ENCODE measurements around the gene POLR2C. TPM values are rescaled to one million over a fixed set of nuclear protein-coding genes. Genes with fewer than 3 reads are reported as not detected.

POLR2C gene
- polyA plus RNA-seq, 1 experiment, result 143 TPM

DNA sequence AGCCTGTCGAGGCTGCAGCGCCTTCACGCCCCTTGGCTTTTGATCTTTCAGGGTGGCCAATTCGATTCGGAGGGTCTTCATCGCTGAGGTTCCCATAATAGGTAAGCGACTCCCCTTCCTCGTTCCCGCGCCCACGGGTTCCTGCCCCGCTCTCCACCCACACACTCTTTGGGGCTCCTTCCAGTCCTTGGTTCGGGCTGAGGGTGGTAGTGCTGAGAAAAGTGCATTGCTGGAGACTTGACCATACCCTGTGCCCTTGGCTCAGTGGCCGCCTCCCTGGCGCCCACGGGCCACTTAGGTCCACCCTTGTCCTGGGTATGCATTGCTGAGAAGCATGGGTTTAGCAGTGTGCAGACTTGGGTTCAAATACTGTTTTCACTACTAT, 491 bp downstream of the POLR2C start:
- H3K27ac ChIP-seq (ENCODE audit: low read depth, low read length), result no peak overlapping the region
- H3K27me3 ChIP-seq (ENCODE audit: control insufficient read depth, insufficient read depth, low read length), result no peaks in the 10 kb centered on the region
- CTCF ChIA-PET, result interaction anchor here (0.6 to 3.3 kb wide), 30 partner anchors 9 to 280 kb away, joined by 3 to 16 read pairs (median 5); partner anchors contain the start of genes CIAPIN1, COQ9 and DOK4
- no peak for DNase-seq (ENCODE audit: low read depth, low spot score)
- peak overlapping the region; percentile 89 for H3K4me3 ChIP-seq (ENCODE audit: low read depth, low read length)
- TF ChIP-seq, protein P1, sequence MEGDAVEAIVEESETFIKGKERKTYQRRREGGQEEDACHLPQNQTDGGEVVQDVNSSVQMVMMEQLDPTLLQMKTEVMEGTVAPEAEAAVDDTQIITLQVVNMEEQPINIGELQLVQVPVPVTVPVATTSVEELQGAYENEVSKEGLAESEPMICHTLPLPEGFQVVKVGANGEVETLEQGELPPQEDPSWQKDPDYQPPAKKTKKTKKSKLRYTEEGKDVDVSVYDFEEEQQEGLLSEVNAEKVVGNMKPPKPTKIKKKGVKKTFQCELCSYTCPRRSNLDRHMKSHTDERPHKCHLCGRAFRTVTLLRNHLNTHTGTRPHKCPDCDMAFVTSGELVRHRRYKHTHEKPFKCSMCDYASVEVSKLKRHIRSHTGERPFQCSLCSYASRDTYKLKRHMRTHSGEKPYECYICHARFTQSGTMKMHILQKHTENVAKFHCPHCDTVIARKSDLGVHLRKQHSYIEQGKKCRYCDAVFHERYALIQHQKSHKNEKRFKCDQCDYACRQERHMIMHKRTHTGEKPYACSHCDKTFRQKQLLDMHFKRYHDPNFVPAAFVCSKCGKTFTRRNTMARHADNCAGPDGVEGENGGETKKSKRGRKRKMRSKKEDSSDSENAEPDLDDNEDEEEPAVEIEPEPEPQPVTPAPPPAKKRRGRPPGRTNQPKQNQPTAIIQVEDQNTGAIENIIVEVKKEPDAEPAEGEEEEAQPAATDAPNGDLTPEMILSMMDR (IDR thresholded peaks at IDR 0.05; ENCODE audit: low read depth, low read length), result no peak
- no peaks in the 10 kb centered on the region for H3K9me3 ChIP-seq (ENCODE audit: control insufficient read depth, insufficient read depth, low read length)
- POLR2A ChIA-PET, result interaction anchor here (1.2 to 1.8 kb wide), 2 partner anchors 16 to 57 kb away, joined by 3 to 15 read pairs; partner anchors contain the start of genes CIAPIN1 and COQ9

DNA sequence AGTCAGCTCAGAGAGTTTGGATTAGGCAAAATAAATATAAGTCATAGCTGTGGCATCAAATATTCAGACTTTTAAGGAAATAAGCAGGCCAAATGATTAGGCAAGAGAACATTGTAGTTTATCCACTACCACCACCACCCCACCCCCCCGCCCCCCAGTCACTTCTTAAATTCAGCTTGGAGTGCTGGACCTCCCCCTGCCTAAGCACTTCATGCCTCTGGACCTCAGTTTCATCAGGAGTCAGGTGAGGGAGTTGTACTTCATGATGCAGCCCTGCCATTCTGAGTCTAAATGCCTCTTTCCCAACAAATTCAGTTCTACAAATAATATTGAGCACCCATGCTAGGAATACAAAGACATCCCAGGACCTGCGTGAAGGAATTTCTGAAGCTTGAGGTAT, 2.0 kb downstream of the POLR2C start:
- ChIA-PET POLR2A (no interaction called here), CTCF (interaction anchor here (1.7 kb wide), 1 partner anchor 55 kb away, joined by 8 read pairs; no protein-coding TSS in a partner anchor)
- H3K4me3 ChIP-seq (ENCODE audit: low read depth, low read length), result no peak overlapping the region
- H3K27me3 ChIP-seq (ENCODE audit: control insufficient read depth, insufficient read depth, low read length), result no peaks in the 10 kb centered on the region
- no peak for DNase-seq (ENCODE audit: low read depth, low spot score)
- no peak overlapping the region for H3K27ac ChIP-seq (ENCODE audit: low read depth, low read length)
- H3K9me3 ChIP-seq (ENCODE audit: control insufficient read depth, insufficient read depth, low read length), result no peaks in the 10 kb centered on the region
- TF ChIP-seq, protein P1 (IDR thresholded peaks at IDR 0.05; ENCODE audit: low read depth, low read length), result no peak

DNA sequence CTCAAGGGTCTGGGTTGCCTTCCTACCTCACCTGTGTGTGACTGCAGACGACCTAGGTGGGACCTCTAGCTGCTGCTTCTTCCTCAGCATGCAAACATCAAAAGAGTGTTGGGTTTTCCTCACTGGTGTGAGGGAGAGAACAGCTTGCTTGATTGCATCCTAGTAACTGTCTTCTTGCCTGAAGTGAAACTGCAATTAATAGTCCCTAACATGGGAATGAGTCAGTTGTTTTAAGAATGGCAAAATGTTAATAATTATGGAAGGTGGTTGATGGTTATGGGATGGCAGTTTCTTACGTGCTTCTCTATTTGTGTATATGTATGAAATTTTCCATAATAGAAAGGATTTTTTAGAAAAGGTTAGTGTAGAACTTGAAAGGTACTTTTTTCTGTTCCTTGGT, 5.9 kb downstream of the POLR2C start:
- H3K9me3 ChIP-seq (ENCODE audit: control insufficient read depth, insufficient read depth, low read length), result no peaks in the 10 kb centered on the region
- ChIA-PET CTCF (no interaction called here), POLR2A (no interaction called here)
- H3K27me3 ChIP-seq (ENCODE audit: control insufficient read depth, insufficient read depth, low read length), result no peaks in the 10 kb centered on the region
- no peak overlapping the region for H3K4me3 ChIP-seq (ENCODE audit: low read depth, low read length)
- no peak for DNase-seq (ENCODE audit: low read depth, low spot score)
- TF ChIP-seq, protein P1 (IDR thresholded peaks at IDR 0.05; ENCODE audit: low read depth, low read length), result no peak
- no peak overlapping the region for H3K27ac ChIP-seq (ENCODE audit: low read depth, low read length)

DNA sequence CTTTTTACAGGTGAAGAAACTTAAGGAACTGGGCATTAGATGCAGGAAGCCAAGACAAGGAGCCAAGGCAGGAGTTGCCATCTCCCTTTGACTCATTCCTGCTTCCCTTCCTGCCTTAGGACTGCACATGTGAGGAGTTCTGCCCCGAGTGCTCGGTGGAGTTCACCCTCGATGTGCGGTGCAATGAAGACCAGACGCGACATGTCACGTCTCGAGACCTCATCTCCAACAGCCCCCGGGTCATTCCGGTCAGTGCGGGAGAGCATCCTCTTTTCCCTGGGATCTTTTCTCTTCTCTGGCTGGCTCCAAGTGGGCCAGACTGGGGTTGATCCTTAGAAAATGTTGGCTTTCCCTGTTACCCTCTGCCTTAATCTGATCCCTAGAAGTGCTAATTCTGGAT, 6.6 kb downstream of the POLR2C start:
- Histone ChIP-seq H3K27ac (ENCODE audit: low read depth, low read length) (no peak overlapping the region), H3K9me3 (ENCODE audit: control insufficient read depth, insufficient read depth, low read length) (no peaks in the 10 kb centered on the region), H3K4me3 (ENCODE audit: low read depth, low read length) (no peak overlapping the region), H3K27me3 (ENCODE audit: control insufficient read depth, insufficient read depth, low read length) (no peaks in the 10 kb centered on the region)
- TF ChIP-seq, protein P1 (IDR thresholded peaks at IDR 0.05; ENCODE audit: low read depth, low read length), result no peak
- ChIA-PET CTCF (no interaction called here), POLR2A (no interaction called here)
- DNase-seq (ENCODE audit: low read depth, low spot score), result no peak

DNA sequence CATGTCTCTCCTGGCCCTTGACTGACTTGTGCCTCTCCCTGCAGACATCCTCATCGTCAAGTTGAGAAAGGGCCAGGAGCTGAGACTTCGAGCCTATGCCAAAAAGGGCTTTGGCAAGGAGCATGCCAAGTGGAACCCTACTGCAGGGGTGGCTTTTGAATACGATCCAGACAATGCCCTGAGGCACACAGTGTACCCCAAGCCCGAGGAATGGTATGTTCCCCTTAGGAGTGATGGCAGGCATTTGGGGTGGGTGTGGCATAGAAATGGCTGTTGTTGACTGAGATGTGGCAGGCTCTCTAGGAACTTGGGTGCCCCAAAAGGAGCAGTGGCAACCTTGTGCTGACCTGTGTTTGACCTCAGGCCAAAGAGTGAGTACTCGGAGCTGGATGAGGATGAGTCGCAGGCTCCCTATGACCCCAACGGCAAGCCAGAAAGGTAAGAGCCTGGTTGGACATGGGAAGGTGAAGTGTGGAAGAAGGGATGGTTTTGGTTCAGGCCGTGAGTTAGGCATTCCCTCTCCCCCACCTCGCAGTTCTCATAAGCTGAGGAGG, 7.5 kb downstream of the POLR2C start:
- no peak for DNase-seq (ENCODE audit: low read depth, low spot score)
- H3K9me3 ChIP-seq (ENCODE audit: control insufficient read depth, insufficient read depth, low read length), result no peaks in the 10 kb centered on the region
- TF ChIP-seq, protein P1 (IDR thresholded peaks at IDR 0.05; ENCODE audit: low read depth, low read length), result no peak
- H3K4me3 ChIP-seq (ENCODE audit: low read depth, low read length), result no peak overlapping the region
- ChIA-PET POLR2A (no interaction called here), CTCF (interaction anchor here (3.8 kb wide), 1 partner anchor 8 kb away, joined by 13 read pairs; the partner anchor contains the start of gene POLR2C)
- H3K27ac ChIP-seq (ENCODE audit: low read depth, low read length), result no peak overlapping the region
- no peaks in the 10 kb centered on the region for H3K27me3 ChIP-seq (ENCODE audit: control insufficient read depth, insufficient read depth, low read length)

Data from AG04450 (cell line).